Measurements from ENCODE around the gene SLC8A1.

SLC8A1 gene

DNA sequence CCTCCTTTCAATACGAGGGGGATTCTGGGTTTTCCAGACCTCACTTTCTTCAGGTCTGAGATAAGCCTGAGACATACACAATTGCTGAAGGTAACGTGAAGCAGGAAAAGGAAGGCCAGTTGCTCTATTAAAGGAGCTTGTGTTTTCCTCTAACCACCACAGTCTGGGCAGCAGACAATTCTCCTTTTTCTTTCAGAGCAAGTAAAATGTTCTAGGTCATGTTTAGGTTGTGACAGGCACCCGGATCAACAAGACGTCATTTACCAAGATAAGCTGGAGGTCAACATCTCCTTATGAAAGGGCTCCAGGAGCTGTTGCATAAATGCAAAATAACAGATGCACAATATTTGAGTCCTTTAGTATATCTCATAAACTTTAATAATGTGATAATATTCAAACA lies 148.1 kb downstream of the SLC8A1 start:
- no peak for DNase-seq (ENCODE audit: low spot score)

DNA sequence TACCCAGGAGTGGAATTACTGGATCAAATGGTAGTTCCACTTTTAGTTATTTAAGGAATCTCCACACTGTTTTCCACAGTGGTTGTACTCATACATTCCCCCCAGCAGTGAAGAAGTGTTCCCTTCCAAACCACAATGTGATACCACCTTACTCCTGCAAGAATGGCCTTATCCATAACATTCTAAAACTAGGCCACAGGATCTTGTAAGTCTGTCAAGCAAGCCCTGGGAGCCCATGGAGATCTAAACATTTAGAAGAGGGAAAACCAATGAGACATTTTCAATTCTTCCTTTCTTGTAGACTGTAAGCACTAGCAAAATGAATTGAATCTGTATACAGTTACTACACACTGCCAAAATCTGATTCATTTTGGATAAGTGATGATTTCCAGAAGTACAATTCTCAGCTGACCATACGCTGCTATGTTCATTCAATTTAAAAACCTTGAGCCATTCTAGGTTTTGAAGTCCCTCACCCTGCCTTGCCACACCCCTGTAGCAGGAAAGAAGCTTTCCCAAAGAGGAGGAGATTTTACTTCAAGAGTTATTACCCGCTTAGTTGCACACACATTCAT lies 149.1 kb downstream of the SLC8A1 start:
- DNase-seq (ENCODE audit: low spot score) = no peak

GRCh38 chr2:40300391-40300790 lies 151.5 kb downstream of the SLC8A1 start:
- no peak for DNase-seq (ENCODE audit: low spot score)

DNA sequence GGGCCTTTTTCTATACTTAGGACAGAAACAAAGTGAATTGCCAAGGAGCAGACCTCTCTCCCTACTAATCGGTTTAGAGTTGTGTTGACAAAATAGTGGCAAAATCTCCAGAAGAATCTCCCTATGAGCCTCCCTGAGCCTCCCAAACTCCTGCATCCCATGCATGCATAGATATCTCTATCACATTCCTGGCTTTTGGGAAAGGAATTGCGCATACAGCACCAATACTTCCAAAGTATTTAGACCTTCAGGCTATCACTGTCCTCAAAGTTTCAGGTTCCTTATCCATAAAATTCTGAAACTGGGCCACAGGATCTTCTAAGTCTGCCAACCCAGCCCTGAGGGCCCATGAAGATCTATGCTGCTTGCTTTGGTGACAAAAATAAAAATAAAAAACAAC lies 152.1 kb downstream of the SLC8A1 start:
- DNase-seq (ENCODE audit: low spot score) = no peak

DNA sequence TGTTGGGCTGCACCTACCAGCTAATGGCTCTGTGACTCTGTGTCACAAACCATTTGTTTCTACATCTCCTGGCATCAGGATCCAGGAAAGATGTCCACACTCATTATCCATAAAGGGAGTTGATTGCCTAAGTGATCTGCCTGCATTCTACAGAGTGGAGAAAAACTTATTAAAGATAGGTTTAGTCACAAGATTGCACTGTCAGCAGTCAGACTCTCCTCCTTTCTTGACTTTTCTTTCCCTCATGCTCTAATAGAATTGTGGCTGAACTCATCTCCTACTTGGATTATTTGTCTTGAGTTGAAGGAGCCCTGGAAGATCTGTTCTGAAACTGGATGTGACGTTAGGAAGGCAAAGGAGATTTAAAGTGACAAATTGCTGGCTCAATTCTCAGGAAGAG lies 152.7 kb downstream of the SLC8A1 start:
- DNase-seq (ENCODE audit: low spot score) = no peak

GRCh38 chr2:40298026-40298425 lies 153.9 kb downstream of the SLC8A1 start:
- no peak for DNase-seq (ENCODE audit: low spot score)

DNA sequence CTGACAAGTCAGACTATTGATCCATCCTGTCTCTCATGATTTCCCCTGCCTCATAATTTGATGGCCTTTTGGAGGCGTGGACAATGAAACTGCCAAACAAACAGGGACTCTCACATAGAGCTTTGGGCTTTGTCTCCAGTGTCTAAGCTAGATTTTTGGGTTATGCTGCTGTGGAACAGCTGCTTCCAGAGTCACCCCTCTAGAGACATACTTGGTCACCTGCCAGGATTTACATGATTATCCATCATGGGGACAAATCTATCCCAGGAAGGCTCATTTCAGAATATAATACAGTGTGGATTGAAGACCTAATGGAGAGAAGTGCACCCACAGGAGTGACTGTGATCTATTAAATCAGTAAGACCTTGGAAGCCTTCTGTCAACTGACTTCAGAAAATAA lies 159.6 kb downstream of the SLC8A1 start:
- DNase-seq (ENCODE audit: low spot score) = no peak

GRCh38 chr2:40289771-40290404 lies 162.0 kb downstream of the SLC8A1 start:
- DNase-seq (ENCODE audit: low spot score) = no peak

DNA sequence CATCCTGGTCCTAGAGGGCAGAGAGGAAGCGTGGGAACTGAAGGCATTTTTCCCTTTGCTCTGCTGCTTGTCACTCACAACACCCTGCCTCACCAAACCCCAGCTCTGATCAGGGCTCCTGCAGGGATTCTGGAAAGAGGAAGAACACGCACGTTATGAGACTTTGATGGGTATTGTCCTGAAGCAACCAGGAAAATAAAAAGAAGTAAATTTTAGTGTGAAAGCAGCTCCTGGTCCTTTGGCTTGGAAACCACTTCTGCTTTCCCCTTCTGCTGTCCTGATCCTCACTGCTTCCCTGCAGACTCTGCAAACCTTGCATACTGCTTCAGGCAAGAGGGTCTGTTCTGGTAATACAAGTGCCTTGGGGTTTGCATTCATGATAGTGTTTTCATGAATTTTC lies 164.1 kb downstream of the SLC8A1 start:
- DNase-seq (ENCODE audit: low spot score) = no peak

DNA sequence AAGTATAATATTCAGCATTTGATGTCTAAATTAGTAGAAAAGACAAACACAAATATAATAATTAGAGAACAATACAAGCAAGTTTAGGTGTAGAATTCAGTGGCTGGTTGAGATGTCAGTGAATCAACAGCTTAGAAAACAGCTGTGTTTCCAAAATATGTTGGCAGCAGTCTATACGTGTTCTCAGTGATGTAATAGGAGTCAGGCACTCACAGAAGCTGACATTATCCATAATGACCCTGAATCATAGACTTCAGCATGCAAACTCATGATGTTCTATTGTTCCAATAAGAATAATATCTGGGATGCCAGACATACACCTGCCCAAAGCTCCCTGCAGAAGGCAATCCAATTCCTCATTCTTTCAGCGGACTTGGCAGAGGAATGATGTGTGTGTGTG lies 164.7 kb downstream of the SLC8A1 start:
- no peak for DNase-seq (ENCODE audit: low spot score)

- no peak for DNase-seq (ENCODE audit: low spot score)
These were observed 165.2 kb downstream of the SLC8A1 start for GRCh38 chr2:40286721-40287120.

DNA sequence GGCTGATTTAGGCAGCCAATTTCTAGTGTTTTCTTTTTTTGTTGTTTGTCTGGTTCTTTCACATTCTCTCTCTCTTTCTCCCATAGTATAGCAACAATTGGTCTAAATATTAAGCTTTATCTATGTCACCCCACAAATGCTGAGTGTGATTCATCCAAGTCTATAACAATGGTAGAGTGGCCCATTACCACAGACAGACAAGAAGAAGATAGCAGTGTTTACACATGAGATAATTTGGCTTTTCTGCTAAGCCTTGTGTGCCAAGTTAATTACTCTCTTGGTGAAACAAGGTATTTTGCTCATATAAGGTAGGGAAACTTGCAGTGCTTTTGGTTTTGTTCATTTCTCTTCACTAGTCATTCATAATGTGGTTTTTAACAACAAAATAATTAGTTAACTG lies 166.5 kb downstream of the SLC8A1 start:
- no peak for DNase-seq (ENCODE audit: low spot score)

GRCh38 chr2:40284797-40285196 lies 167.1 kb downstream of the SLC8A1 start:
- no peak for DNase-seq (ENCODE audit: low spot score)

- DNase-seq (ENCODE audit: low spot score) = no peak
These were observed 168.6 kb downstream of the SLC8A1 start for GRCh38 chr2:40283111-40283909.

- no peak for DNase-seq (ENCODE audit: low spot score)
These were observed 169.5 kb downstream of the SLC8A1 start for GRCh38 chr2:40282428-40282827.

GRCh38 chr2:40281021-40281940 lies 170.6 kb downstream of the SLC8A1 start:
- no peak for DNase-seq (ENCODE audit: low spot score)

DNA sequence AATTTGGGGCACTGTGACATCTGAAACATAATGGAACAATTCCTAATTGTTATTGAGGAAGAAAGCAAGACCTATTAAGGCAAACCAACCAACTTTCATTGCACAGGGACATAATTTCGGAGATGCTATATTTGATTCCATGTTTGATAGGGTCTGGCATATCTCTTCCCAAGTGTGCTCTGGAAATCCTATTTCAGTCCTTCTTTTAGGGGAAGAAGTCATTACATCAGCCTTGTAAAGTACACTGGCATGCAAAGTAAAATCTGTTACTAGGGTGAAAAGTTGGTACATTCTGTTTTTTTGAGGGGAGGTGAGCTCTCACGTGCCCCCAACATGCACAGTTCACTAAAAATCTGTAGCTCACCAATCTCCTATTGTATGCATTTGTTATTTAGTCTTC lies 172.4 kb downstream of the SLC8A1 start:
- DNase-seq (ENCODE audit: low spot score) = no peak

DNA sequence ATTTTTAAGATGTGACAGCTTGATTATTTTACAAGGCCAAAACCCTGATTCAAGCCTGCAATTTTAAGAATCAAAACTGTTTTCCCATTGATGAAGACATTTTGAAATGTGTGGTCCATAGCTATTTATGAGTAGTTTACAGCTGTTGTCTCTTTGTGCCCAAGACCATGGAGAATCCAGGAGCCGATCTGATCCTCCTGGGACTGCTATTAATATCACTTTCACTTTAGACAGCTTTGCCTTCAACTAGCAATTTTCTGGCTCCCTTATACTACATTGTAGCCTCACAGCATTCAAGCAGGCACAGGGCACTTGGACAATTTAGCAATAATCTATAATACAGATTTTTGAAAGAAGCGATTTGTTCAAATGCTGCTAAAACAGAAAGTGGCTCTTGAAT lies 172.9 kb downstream of the SLC8A1 start:
- DNase-seq (ENCODE audit: low spot score) = no peak

GRCh38 chr2:40276076-40276475 lies 175.8 kb downstream of the SLC8A1 start:
- DNase-seq (ENCODE audit: low spot score) = no peak

DNA sequence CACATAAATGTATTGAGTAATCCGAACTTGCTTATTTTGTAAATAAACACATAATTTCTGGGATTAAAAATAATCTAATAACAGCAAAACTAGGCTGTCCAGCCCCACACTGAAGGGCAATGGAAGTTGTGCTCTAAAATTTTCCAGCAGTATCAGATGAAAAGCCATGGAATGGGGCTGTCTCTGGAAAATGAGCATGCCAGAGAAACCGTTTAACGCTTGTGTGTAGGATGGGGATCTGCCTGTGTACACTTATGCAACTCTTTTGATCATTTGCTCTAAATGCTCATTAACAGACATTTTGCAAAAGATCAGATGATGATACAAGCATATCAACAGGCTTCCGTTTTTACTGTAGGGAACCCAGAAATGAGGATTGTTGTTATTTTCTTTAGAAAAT lies 177.6 kb downstream of the SLC8A1 start:
- no peak for DNase-seq (ENCODE audit: low spot score)

DNA sequence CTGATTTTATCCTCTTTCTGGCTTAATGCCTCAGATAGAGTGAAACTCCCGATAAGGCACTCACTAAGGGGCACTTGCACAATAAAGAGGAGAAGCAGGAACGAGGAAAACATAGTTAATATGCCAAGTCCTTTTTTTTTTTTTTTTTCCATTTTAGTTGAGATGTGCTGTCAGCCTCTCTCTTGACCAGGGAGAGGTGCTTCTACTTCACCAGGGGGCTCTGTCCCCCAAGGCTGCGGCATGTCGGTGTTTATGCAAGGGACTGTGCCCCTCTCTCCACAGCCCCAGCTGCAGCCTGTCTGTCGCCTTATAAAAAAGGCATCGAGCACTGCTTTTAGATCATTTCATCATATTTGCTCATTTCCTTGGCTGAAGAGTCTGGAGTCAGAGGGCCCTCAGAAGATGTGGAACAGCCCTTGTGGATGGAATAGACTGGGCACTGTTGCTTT lies 178.1 kb downstream of the SLC8A1 start:
- no peak for DNase-seq (ENCODE audit: low spot score)

DNA sequence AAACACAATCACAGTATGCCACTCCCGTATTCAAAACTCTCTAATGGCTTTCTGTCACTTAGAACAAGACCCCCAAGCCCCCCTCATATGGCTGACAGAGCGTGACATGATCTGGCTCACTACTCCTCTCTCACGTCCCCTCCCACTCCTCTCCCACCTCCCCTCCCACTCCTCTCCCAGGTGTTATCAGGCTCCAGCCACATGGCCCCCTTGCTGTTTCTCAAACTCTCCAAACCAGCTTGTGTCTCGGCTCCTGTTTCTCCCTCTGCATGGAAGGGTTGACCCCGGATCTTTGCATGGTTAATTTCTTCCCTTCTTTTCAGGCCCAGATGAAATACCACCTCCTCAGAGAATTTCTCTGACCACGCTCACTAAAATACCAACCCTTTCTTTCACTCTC lies 180.8 kb downstream of the SLC8A1 start:
- DNase-seq (ENCODE audit: low spot score) = no peak

Data from ecto neural progenitor cell (in vitro differentiated cells).